Epithelial cell of esophagus (primary cell): Measurements from ENCODE around the gene SLC16A12.
"Not testable (repeated sequence)": the region's sequence is repeated elsewhere in the genome, so short reads cannot be mapped to it uniquely, and the experiment has no call there.

ENCODE experiments used
- DNase-seq: peaks from one replicate; pipeline ENCODE4 v3.0.0; 2010; ENCODE audit warnings: low read depth
- H3K4me3 ChIP-seq: 2 replicates; pipeline ENCODE4 v1.5.1; 2011; ENCODE audit warnings: mild to moderate bottlenecking, low read length, control low read depth
- CTCF ChIP-seq: IDR thresholded peaks from 2 replicates; pipeline ENCODE4 v1.5.1; 2011; ENCODE audit warnings: low read depth, mild to moderate bottlenecking, low read length, control low read depth, inconsistent platforms; ENCODE audit not compliant: insufficient read depth; ENCODE audit errors: missing control alignments

SLC16A12 gene

GRCh38 chr10:89414879-89415821 lies 120.2 kb downstream of the SLC16A12 start:
- peak; percentile 33 for DNase-seq

GRCh38 chr10:89414146-89414878 lies 121.1 kb downstream of the SLC16A12 start, which contains the start of gene IFIT5:
IFIT5 (plus strand) TSS chr10:89414568; CDS start chr10:89414799, 231 bp downstream.
- DNase-seq, result peak; percentile 65
- peak within 1 kb of the TSS; percentile 72 for H3K4me3 ChIP-seq
- TF ChIP-seq CTCF, result no peak

More at GRCh38 chr10:89414879-89415821, 120.2 kb downstream of the SLC16A12 start:
- H3K4me3 ChIP-seq, result peak overlapping the region; percentile 72
- TF ChIP-seq CTCF, result no peak

- H3K4me3 ChIP-seq, result no peak overlapping the region
- no peak for DNase-seq
- TF ChIP-seq CTCF, result no peak
Observed at GRCh38 chr10:89413398-89413912, 121.9 kb downstream of the SLC16A12 start.

- DNase-seq, H3K4me3 ChIP-seq: not testable (repeated sequence)
Observed at GRCh38 chr10:89412276-89412675, 123.1 kb downstream of the SLC16A12 start.

- DNase-seq, H3K4me3 ChIP-seq: not testable (repeated sequence)
Observed at GRCh38 chr10:89411135-89411534, 124.3 kb downstream of the SLC16A12 start.

GRCh38 chr10:89410551-89410950 lies 124.8 kb downstream of the SLC16A12 start:
- DNase-seq, H3K4me3 ChIP-seq: not testable (repeated sequence)

GRCh38 chr10:89409282-89409681 lies 126.1 kb downstream of the SLC16A12 start:
- H3K4me3 ChIP-seq, DNase-seq: not testable (repeated sequence)

GRCh38 chr10:89407792-89408191 lies 127.6 kb downstream of the SLC16A12 start:
- not testable (repeated sequence) for DNase-seq, H3K4me3 ChIP-seq

GRCh38 chr10:89406178-89406577 lies 129.2 kb downstream of the SLC16A12 start:
- not testable (repeated sequence) for DNase-seq, H3K4me3 ChIP-seq
